SK-N-SH (cell line): ENCODE results near the gene COL4A3. TPM values are rescaled to one million over a fixed set of nuclear protein-coding genes. Genes with fewer than 3 reads are reported as not detected.

ENCODE experiments used
- CTCF ChIA-PET: fragments of 300-600, 350-600 bp; formaldehyde crosslinking; extraction: SDS; loops from one replicate; lab custom pipeline; 2021; lab: Yijun Ruan, JAX
- POLR2A ChIA-PET: fragments of 350-600 bp; sonication (Branson Sonifier 250); formaldehyde crosslinking; extraction: SDS; loops from one replicate; lab custom pipeline; 2020; ENCODE audit warnings: antibody characterized with exemption, inconsistent platforms; lab: Yijun Ruan, JAX
- DNase-seq: peaks from one replicate; pipeline ENCODE4 v3.0.0; 2012
- H2AFZ ChIP-seq: fragments of 200-600 bp; sonication (generic); 2 replicates; pipeline ENCODE4 v1.8.1; 2016; ENCODE audit warnings: antibody characterized with exemption, mild to moderate bottlenecking, low read depth
- H3F3A ChIP-seq: fragments of 200-600 bp; sonication (generic); replicated peaks from 2 replicates; pipeline ENCODE3; 2016; ENCODE audit warnings: antibody characterized with exemption, mild to moderate bottlenecking; ENCODE audit not compliant: insufficient read depth
- H3K27ac ChIP-seq, 2 experiments: fragments of 200-500 bp in 1 of 2; fragments of 200-600 bp in 1 of 2; sonication (Bioruptor generic) in 1 of 2; sonication (generic), shearing (Covaris generic) in 1 of 2; 2 replicates each; pipeline versions ENCODE4 v1.5.1 to v1.6.1; 2014 to 2016; ENCODE audit warnings: low read depth in 2 of 2, inconsistent platforms in 1 of 2, low read length in 1 of 2, mild to moderate bottlenecking in 1 of 2, mixed read lengths in 1 of 2
- H3K27me3 ChIP-seq: fragments of 200-600 bp; sonication (generic), shearing (Covaris generic); 2 replicates; pipeline ENCODE4 v1.6.1; 2016; ENCODE audit warnings: mixed run types; ENCODE audit not compliant: insufficient read depth
- H3K36me3 ChIP-seq, 2 experiments: fragments of 200-500 bp in 1 of 2; fragments of 200-600 bp in 1 of 2; sonication (Bioruptor generic) in 1 of 2; sonication (generic) in 1 of 2; replicated peaks in 1 of 2; 2 replicates each; pipeline versions ENCODE3 to v1.5.1; 2014 to 2016; ENCODE audit warnings: low read length in 1 of 2, mild to moderate bottlenecking in 1 of 2; ENCODE audit not compliant: insufficient read depth in 2 of 2, control insufficient read depth in 1 of 2
- H3K4me1 ChIP-seq, 2 experiments: fragments of 200-500 bp in 1 of 2; fragments of 200-600 bp in 1 of 2; sonication (Bioruptor generic) in 1 of 2; sonication (generic), shearing (Covaris generic) in 1 of 2; 2 replicates each; pipeline versions ENCODE4 v1.5.1 to v1.6.1; 2014 to 2016; ENCODE audit warnings: low read depth in 1 of 2, low read length in 1 of 2, mixed run types in 1 of 2; ENCODE audit not compliant: insufficient read depth in 2 of 2, control insufficient read depth in 1 of 2
- H3K4me2 ChIP-seq: fragments of 200-600 bp; sonication (generic), shearing (Covaris generic); 2 replicates; pipeline ENCODE4 v1.6.1; 2017; ENCODE audit warnings: mixed run types
- H3K4me3 ChIP-seq, 2 experiments: fragments of 200-500 bp in 1 of 2; fragments of 200-600 bp in 1 of 2; sonication (Bioruptor generic) in 1 of 2; sonication (generic), shearing (Covaris generic) in 1 of 2; 2 replicates each; pipeline versions ENCODE4 v1.5.1 to v1.8.1; 2014 to 2016; ENCODE audit warnings: low read depth in 2 of 2, inconsistent platforms in 1 of 2, low read length in 1 of 2, mild to moderate bottlenecking in 1 of 2, mixed read lengths in 1 of 2, moderate library complexity in 1 of 2
- H3K79me2 ChIP-seq: fragments of 200-600 bp; sonication (generic); 2 replicates; pipeline ENCODE4 v1.8.1; 2017; ENCODE audit warnings: mild to moderate bottlenecking; ENCODE audit not compliant: insufficient read depth
- H3K9ac ChIP-seq: fragments of 200-600 bp; sonication (generic); 2 replicates; pipeline ENCODE4 v1.6.1; 2017; ENCODE audit warnings: mixed run types
- H3K9me2 ChIP-seq: fragments of 200-600 bp; sonication (generic); 2 replicates; pipeline ENCODE4 v1.6.1; 2017; ENCODE audit warnings: mixed run types
- H3K9me3 ChIP-seq: fragments of 200-600 bp; sonication (generic); 2 replicates; pipeline ENCODE4 v1.6.1; 2017; ENCODE audit warnings: mixed run types, mild to moderate bottlenecking, moderate library complexity
- H4K20me1 ChIP-seq: fragments of 200-600 bp; sonication (generic); 2 replicates; pipeline ENCODE4 v1.6.1; 2017; ENCODE audit warnings: mild to moderate bottlenecking, mixed run types; ENCODE audit not compliant: insufficient read depth
- CHD2 ChIP-seq: fragments of 150-350 bp; IDR thresholded peaks from 2 replicates; pipeline ENCODE4 v1.6.1; 2018; ENCODE audit warnings: low read length; ENCODE audit not compliant: partially characterized antibody
- ELF1 ChIP-seq: IDR thresholded peaks from 2 replicates; pipeline ENCODE4 v1.4.0; 2012
- EZH2phosphoT487 ChIP-seq: fragments of 200-600 bp; sonication (generic); IDR thresholded peaks from 2 replicates; pipeline ENCODE4 v1.6.1; 2017; ENCODE audit warnings: low read depth, mixed run types, mild to moderate bottlenecking, antibody characterized with exemption, moderate library complexity, borderline replicate concordance
- FOSL2 ChIP-seq: IDR thresholded peaks from 2 replicates; pipeline ENCODE4 v1.4.0; 2012; ENCODE audit warnings: low read depth, mild to moderate bottlenecking, moderate library complexity, borderline replicate concordance
- FOXJ3 ChIP-seq: sonication (generic); formaldehyde crosslinking; IDR thresholded peaks from 2 replicates; pipeline ENCODE4 v1.5.1; 2020; ENCODE audit warnings: mild to moderate bottlenecking, missing genetic modification reagents
- GABPA ChIP-seq: IDR thresholded peaks from 2 replicates; pipeline ENCODE4 v1.4.0; 2012; ENCODE audit warnings: low read depth, mild to moderate bottlenecking
- GATA2 ChIP-seq: sonication (generic); formaldehyde crosslinking; IDR thresholded peaks from 2 replicates; pipeline ENCODE4 v1.5.0; 2020; ENCODE audit warnings: mild to moderate bottlenecking, missing genetic modification reagents
- JUND ChIP-seq: IDR thresholded peaks from 2 replicates; pipeline ENCODE4 v1.4.0; 2012
- MXI1 ChIP-seq: IDR thresholded peaks from 2 replicates; pipeline ENCODE4 v1.6.1; 2012; ENCODE audit warnings: mild to moderate bottlenecking, low read depth, low read length, improper control_type of control experiment
- NFIC ChIP-seq: IDR thresholded peaks from 2 replicates; pipeline ENCODE4 v1.4.0; 2012; ENCODE audit warnings: borderline replicate concordance
- NRF1 ChIP-seq: IDR thresholded peaks from 2 replicates; pipeline ENCODE4 v1.6.1; 2012; ENCODE audit warnings: low read depth, mild to moderate bottlenecking, low read length
- RXRA ChIP-seq: IDR thresholded peaks from 2 replicates; pipeline ENCODE4 v1.4.0; 2012; ENCODE audit warnings: low read depth, mild to moderate bottlenecking, borderline replicate concordance
- TAF1 ChIP-seq: IDR thresholded peaks from 2 replicates; pipeline ENCODE4 v1.6.1; 2012; ENCODE audit warnings: low read depth, mild to moderate bottlenecking, low read length, moderate library complexity, borderline replicate concordance
- TCF12 ChIP-seq: IDR thresholded peaks from 2 replicates; pipeline ENCODE4 v1.4.0; 2012
- USF1 ChIP-seq: IDR thresholded peaks from 2 replicates; pipeline ENCODE4 v1.4.0; 2012; ENCODE audit warnings: low read depth, borderline replicate concordance
- WGBS: methylation state at CpG from one replicate; pipeline ENCODE4 v1.1.6; 2017; ENCODE audit warnings: low lambda C conversion rate; 5-methylcytosine and 5-hydroxymethylcytosine counted together
- polyA plus RNA-seq, 3 experiments: library from polyadenylated mRNA; depleted of rRNA; stranded (reverse); fragments of >200 nt; gene quantifications; 2 replicates each; pipeline ENCODE4 v1.2.3, GENCODE V29; 2012
- TF ChIP-seq, protein P1 (sequence below): fragments of 200-600 bp; sonication (generic); IDR thresholded peaks from 2 replicates; pipeline ENCODE4 v1.6.1; 2017; ENCODE audit warnings: antibody characterized with exemption, mild to moderate bottlenecking, moderate library complexity
- TF ChIP-seq, protein P2 (sequence below): fragments of 150-350 bp; IDR thresholded peaks from 2 replicates; pipeline ENCODE4 v1.6.1; 2017; ENCODE audit warnings: antibody characterized with exemption, low read length, low read depth, borderline replicate concordance

The COL4A3 gene
- polyA plus RNA-seq, 1 of the 3 experiments (the other 2 are of a cell fraction), result not detected

GRCh38 chr2:227205701-227206100 lies 41.3 kb downstream of the COL4A3 start:
- Histone ChIP-seq H3K4me3 (no peak overlapping the region), H3K36me3 (no peaks in the 10 kb centered on the region), H3K4me1 (no peaks in the 10 kb centered on the region), H3F3A (no peaks in the 10 kb centered on the region), H3K27ac (no peak overlapping the region), H4K20me1 (no peaks in the 10 kb centered on the region), H2AFZ (no peak overlapping the region), H3K79me2 (no peaks in the 10 kb centered on the region), H3K9me2 (no peaks in the 10 kb centered on the region), H3K27me3 (peaks cover 12% of the 10 kb centered on the region; the same call in 1 of the 2 replicates), H3K9ac (no peak overlapping the region), H3K9me3 (no peaks in the 10 kb centered on the region), H3K4me2 (no peak overlapping the region)
- POLR2A ChIA-PET, result no interaction called here
- CTCF ChIA-PET, result interaction anchor here (0.8 kb wide), 1 partner anchor 22 kb away, joined by 3 read pairs; no protein-coding TSS in a partner anchor
- WGBS, result 15% methylated on average over 4 of the region's 4 CpGs
- DNase-seq, result no peak
- TF ChIP-seq GABPA (no peak), ELF1 (no peak), MXI1 (no peak), GATA2 (CRISPR knock-in tag) (no peak), TAF1 (no peak)
- TF ChIP-seq, protein P1, sequence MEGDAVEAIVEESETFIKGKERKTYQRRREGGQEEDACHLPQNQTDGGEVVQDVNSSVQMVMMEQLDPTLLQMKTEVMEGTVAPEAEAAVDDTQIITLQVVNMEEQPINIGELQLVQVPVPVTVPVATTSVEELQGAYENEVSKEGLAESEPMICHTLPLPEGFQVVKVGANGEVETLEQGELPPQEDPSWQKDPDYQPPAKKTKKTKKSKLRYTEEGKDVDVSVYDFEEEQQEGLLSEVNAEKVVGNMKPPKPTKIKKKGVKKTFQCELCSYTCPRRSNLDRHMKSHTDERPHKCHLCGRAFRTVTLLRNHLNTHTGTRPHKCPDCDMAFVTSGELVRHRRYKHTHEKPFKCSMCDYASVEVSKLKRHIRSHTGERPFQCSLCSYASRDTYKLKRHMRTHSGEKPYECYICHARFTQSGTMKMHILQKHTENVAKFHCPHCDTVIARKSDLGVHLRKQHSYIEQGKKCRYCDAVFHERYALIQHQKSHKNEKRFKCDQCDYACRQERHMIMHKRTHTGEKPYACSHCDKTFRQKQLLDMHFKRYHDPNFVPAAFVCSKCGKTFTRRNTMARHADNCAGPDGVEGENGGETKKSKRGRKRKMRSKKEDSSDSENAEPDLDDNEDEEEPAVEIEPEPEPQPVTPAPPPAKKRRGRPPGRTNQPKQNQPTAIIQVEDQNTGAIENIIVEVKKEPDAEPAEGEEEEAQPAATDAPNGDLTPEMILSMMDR, result no peak

GRCh38 chr2:227206406-227206805 lies 42.0 kb downstream of the COL4A3 start:
- peaks cover 12% of the 10 kb centered on the region; the same call in 1 of the 2 replicates for H3K27me3 ChIP-seq
- H3K79me2 ChIP-seq, result no peaks in the 10 kb centered on the region
- 26% methylated on average over 9 of the region's 9 CpGs for WGBS
- POLR2A ChIA-PET, result no interaction called here
- H3K9me2 ChIP-seq, result no peaks in the 10 kb centered on the region
- H3K9me3 ChIP-seq, result no peaks in the 10 kb centered on the region
- CTCF ChIA-PET, result no interaction called here
- H3K27ac ChIP-seq, result no peak overlapping the region
- no peaks in the 10 kb centered on the region for H3K4me1 ChIP-seq
- no peak overlapping the region for H3K4me2 ChIP-seq
- no peaks in the 10 kb centered on the region for H3K36me3 ChIP-seq
- no peaks in the 10 kb centered on the region for H4K20me1 ChIP-seq
- no peaks in the 10 kb centered on the region for H3F3A ChIP-seq
- no peak overlapping the region for H2AFZ ChIP-seq
- no peak for TF ChIP-seq FOSL2
- TF ChIP-seq USF1, result no peak
- no peak for TF ChIP-seq RXRA
- TF ChIP-seq, protein P2, sequence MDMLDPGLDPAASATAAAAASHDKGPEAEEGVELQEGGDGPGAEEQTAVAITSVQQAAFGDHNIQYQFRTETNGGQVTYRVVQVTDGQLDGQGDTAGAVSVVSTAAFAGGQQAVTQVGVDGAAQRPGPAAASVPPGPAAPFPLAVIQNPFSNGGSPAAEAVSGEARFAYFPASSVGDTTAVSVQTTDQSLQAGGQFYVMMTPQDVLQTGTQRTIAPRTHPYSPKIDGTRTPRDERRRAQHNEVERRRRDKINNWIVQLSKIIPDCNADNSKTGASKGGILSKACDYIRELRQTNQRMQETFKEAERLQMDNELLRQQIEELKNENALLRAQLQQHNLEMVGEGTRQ, result no peak
- TF ChIP-seq GATA2 (CRISPR knock-in tag), result no peak
- no peak for TF ChIP-seq CHD2
- TF ChIP-seq FOXJ3 (CRISPR knock-in tag), result no peak
- no peak for TF ChIP-seq NFIC
- no peak for TF ChIP-seq NRF1
- no peak for TF ChIP-seq JUND
- TF ChIP-seq TCF12, result no peak
- no peak for TF ChIP-seq EZH2phosphoT487
- DNase-seq, result no peak
- H3K4me3 ChIP-seq, result no peak overlapping the region
- H3K9ac ChIP-seq, result no peak overlapping the region
